Stimulated activated CD8-positive, alpha-beta memory T cell treated with anti-CD3 and anti-CD28 coated beads, Interleukin-12 subunit alpha, Interleukin-12 subunit beta, amount 100 ng/mL, for 24 hours (primary cell): ENCODE data around the gene PPP1R12B.
"Not testable (repeated sequence)": the region's sequence is repeated elsewhere in the genome, so short reads cannot be mapped to it uniquely, and the experiment has no call there.

Experiments used
- DNase-seq: peaks from one replicate; pipeline ENCODE4 v3.0.0-alpha.2; 2020; ENCODE audit errors: extremely low read depth

PPP1R12B gene

GRCh38 chr1:202439308-202439707 is 90.8 kb downstream of the PPP1R12B start:
- no peak for DNase-seq

DNA sequence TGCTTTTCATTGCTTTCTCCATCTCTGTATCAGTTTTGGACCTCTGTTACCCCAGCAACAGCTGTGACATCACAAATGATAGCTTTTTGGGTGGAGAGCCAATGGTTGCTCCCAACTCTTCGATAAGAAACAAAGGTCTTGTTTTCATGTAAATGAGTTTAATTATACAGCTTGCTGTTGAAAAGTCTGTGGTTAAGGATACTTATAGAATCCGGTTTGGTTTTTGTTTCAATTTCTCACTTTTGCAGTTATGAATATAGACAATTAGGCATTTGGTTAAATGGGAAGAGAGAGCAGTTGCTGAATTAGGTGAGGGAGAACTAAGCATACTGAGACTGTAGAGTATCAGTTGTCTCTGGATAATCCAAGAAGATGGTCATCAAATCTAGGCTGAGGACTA is 99.6 kb downstream of the PPP1R12B start:
- not testable (repeated sequence) for DNase-seq

- DNase-seq, result not testable (repeated sequence)
These were observed 103.1 kb downstream of the PPP1R12B start for GRCh38 chr1:202451641-202452040.

- DNase-seq, result no peak
These were observed 104.0 kb downstream of the PPP1R12B start for GRCh38 chr1:202452508-202452907.

- not testable (repeated sequence) for DNase-seq
These were observed 108.1 kb downstream of the PPP1R12B start for GRCh38 chr1:202456372-202457169.

- DNase-seq, result not testable (repeated sequence)
These were observed 110.2 kb downstream of the PPP1R12B start for GRCh38 chr1:202458651-202459050.

GRCh38 chr1:202459470-202460142 is 111.1 kb downstream of the PPP1R12B start:
- not testable (repeated sequence) for DNase-seq

- not testable (repeated sequence) for DNase-seq
These were observed 111.6 kb downstream of the PPP1R12B start for GRCh38 chr1:202460143-202460495.

- DNase-seq, result no peak
These were observed 114.0 kb downstream of the PPP1R12B start for GRCh38 chr1:202462342-202463076.

DNA sequence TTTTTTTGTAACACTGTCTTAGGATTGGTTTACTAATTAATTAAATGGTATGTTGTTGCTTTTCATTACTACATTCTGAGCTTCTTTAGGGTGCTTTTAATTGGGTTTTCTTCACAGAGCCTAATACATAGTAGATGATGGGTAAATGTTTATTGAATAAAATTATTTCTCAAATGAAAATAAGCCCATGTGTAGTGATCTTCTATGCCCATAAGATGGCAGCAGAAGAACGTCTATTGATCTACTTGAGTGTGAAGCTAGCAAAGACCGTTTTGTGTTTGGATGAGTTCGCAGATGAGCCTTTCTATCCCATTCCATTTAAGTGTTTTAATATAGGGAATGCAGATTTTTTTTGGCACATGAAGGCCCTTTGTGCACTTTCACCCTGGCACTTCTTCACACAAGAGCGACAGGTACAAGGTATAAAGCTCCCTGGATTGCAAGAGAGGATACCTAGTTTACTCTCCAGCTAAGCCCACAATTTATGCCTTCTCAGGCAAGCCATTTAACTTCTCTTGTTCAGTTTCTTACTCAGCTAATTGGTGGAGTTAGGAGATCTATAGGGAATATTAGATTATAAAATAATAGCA is 115.7 kb downstream of the PPP1R12B start:
- not testable (repeated sequence) for DNase-seq

- not testable (repeated sequence) for DNase-seq
These were observed 117.3 kb downstream of the PPP1R12B start for GRCh38 chr1:202465644-202466270.

GRCh38 chr1:202466339-202466738 is 117.8 kb downstream of the PPP1R12B start:
- not testable (repeated sequence) for DNase-seq

GRCh38 chr1:202467381-202467780 is 118.9 kb downstream of the PPP1R12B start:
- not testable (repeated sequence) for DNase-seq

DNA sequence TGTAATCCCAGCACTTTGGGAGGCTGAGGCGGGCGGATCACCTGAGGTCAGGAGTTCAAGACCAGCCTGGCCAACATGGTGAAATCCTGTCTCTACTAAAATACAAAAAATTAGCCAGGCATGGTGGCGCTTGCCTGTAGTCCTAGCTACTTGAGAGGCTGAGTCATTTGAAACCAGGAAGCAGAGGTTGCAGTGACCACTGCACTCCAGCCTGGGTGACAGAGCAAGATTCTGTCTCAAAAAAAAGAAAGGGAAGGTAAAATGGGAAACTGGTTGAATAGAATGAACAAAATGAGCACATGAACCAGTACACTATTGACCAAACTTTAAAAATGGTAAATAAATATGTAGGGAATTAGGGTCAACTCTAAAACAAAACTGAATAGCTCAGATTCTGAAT is 120.2 kb downstream of the PPP1R12B start:
- DNase-seq, result not testable (repeated sequence)

DNA sequence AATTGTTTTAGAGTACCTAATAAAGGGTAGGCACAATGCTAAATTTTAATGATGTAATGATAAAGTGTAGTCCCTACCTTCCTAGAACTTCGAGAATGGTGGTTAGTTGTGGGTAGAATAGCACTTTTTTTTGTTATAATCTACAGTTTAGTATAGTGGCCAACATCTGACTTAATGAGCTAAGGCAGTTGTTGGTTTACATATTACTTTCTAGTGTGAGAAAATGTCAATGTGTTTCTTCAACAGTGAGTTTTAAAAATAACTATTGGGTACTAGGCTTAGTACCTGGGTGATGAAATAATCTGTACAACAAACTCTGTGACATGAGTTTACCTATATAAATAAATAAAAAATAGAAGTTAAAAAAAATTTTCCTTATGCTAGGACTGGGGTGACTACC is 120.6 kb downstream of the PPP1R12B start:
- not testable (repeated sequence) for DNase-seq

DNA sequence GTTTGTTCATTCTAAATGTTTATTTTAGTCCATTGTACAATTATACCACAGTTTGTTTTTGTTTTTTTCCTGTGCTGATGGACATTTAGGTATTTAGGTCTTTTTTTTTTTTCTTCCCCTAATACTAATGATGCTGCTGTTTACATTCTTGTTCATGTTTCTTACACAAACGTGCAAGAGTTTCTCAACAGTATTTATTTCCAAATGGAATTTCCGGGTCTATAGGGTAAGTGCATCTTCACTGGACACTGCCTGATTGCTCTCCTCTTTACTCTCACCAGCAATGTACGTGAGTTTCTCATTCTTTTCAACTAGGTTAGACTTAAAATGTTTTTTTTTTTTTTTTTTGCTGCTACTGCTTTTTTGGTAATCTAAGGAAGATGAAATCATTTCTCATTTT is 122.7 kb downstream of the PPP1R12B start:
- DNase-seq, result no peak

GRCh38 chr1:202472347-202473124 is 124.0 kb downstream of the PPP1R12B start:
- not testable (repeated sequence) for DNase-seq

DNA sequence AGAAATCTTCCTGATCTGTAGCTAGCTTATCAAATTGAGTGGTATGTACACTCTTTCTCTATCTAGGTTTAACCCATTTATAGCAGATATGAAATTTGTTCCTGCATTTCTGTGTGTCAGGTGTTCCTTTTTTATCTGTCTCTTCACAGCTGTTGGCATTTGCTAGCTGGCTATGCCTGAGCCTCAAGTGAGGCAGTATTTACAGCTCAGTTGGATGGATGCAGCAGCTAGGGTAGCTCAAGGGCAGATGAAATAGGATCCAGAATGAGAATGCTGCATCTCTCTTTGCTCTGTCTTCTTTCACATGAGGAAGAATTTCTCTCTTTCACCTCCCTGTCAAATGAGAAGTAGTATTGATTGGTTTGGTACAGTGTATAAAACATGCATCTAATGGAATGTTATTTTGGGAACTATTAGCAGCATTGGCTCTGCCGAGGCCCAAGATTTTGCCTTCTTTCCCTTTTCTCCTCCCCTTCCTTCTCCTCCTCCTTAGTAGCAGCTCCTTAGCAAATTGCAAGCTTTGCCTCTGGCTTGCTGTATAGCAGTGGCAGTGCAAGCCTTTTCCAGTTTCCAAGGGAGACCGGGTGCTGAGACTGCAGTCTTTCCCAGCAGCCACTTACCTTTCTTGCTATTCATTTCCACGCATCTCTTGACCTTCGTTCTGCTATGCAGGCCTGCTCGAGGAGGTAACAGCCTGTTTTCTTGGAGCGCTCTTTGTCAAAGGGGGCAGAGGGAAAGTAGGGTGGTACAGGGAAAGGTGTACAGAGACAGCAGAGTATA is 125.0 kb downstream of the PPP1R12B start:
- DNase-seq, result not testable (repeated sequence)

DNA sequence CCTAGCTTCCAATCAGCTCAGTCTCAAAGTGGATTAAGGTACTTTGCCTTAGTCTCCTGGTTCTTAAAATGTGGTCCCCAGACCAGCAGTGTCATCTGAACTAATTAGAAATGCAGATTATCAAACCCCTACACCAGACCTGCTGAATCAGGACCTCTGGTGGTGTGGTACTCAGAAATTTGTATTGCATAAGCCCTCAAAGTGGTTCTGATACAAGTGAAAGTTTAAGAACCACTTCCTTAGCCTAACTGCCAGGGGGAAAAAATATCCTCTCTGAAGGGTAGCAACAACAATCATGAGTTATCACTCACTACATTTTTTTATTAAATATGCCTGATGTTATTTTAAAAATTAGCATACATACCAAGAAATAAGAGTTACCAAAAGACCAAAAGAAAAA is 131.2 kb downstream of the PPP1R12B start:
- not testable (repeated sequence) for DNase-seq

GRCh38 chr1:202480640-202481039 is 132.1 kb downstream of the PPP1R12B start:
- not testable (repeated sequence) for DNase-seq
